HG02759 (cell line): ENCODE measurements around the gene SLC50A1.

Source experiments
- ATAC-seq: cut with Tn5 transposase; IDR thresholded peaks from one replicate; pipeline ENCODE4 v1.9.1; 2021; ENCODE audit warnings: mild to moderate bottlenecking, moderate library complexity; ENCODE audit not compliant: unreplicated experiment

Gene SLC50A1

GRCh38 chr1:155182052-155182550 lies 46.4 kb downstream of the SLC50A1 start:
- no peak for ATAC-seq

GRCh38 chr1:155183775-155184221 lies 48.1 kb downstream of the SLC50A1 start:
- ATAC-seq, result no peak

DNA sequence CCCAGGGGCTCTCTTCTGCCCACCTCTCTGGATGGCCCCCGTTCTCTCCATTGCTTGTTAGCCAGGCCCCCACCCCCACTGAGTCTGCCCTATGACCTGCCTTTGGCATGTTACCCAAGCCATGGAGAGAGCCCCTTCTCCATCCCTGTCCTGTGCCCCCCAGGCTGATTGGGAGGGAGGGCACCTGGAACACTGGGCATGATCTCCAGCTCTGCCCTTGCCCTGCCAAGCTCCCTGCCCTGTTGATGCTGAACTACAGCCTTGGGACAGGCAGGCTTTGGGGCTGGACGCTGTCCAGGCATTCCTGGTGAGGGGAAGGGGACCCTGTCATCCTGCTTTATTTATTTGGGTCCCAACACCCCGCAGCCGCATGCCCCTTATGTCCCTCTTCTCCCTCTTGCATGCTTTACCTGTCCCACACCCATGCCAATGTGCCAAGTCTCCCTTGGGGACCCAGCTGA lies 48.7 kb downstream of the SLC50A1 start:
- ATAC-seq, result no peak

GRCh38 chr1:155184835-155185782 lies 49.5 kb downstream of the SLC50A1 start:
- ATAC-seq, result peak; percentile 85

DNA sequence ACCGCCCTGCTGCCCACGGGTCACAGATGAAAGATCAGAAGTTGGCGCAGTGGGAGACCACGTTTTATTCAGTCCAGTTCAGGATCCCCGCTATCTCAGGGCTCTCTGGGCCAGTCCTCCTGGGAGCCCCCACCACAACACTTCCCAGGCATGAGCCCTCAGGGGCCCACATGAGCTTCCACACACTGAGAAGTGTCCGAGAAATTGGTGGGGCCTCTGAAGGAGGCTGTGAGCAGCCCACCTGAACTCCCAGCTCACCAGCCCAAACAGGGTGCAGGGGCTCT lies 50.1 kb downstream of the SLC50A1 start:
- ATAC-seq, result no peak

DNA sequence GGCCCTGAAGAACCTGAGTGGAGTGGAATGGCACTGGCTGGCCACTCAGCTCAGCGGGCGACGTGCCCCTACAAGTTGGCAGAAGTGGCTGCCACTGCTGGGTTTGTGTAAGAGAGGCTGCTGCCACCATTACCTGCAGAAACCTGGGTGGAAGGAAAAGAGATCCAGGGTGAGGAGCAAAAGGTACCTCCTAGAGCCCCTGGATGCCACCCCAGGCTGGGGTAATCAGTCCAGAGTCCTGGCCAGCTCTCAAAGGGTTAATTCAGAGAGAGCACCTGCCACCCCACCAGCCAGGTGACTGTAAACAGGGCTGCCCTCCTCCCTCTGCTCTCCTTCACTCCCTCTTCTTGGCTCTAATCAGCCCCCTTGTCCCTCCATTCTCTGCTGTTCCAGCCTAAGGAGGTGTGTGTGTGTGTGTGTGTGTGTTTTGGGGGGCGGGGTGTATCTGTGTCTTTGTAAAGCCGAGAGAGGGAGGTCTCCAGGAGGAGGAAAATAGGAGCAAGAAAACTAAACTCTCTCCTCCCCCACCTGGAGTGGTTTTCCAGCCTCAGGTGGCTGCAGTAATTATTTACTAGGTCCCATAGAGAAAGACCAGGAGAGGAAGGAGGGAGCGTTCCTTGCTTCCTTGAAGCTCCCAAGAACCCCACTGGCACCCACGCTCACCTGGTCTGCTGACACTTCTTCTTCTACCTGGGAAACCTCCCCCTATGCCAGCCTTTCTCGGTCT lies 50.6 kb downstream of the SLC50A1 start:
- ATAC-seq, result no peak

DNA sequence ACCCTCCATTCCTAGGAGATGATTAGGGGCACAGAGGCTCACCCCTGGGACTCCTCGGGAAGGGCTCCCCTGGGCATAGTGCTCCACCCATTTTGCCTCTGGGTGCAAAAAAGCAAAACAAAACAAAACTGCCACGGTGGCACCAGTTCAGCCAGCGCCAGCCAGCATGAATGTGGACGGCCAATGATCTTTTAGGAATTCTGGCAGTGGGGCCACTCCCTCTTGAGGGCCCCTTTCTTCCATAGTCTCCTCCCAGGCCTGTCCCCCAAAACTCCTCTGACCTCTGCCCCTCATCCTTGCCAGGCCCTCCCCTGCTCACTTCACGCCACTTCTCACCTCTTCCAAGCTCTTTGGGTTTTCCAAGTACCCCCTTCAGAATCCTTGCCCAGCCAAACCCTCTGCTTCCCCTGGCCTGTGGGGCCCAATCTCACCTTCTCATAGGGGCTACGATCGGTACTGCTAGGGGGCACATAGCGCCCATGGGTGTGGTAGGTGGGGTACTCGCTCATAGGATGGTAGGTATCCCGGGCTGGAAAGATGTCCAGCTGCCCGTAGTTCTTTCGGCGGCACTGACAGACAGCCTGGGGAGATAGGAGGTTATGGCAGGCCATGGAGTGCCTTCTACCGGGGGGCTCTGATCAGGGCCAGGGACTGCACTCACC lies 51.3 kb downstream of the SLC50A1 start:
- ATAC-seq, result no peak

DNA sequence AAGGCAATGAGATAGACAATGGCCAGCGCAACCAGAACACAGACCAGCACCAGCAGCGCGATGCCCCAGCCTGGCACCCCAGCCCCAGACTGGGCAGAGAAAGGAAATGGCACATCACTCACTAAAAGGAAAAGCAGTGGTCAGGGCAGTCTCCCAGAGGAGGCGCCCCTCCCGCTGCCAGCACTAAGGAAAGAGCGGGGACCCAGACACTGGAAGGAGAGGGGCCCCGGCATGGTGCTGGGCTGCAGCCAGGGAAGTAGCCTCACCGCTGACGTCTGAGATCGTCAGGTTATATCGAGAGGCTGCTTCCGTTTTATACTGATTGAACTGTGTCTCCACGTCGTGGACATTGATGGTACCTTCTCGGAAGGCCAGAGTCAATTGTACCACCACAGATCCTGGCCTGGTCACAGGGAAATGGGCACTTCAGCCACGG lies 51.8 kb downstream of the SLC50A1 start:
- ATAC-seq, result no peak

- no peak for ATAC-seq
Measured at GRCh38 chr1:155188268-155188667, 52.6 kb downstream of the SLC50A1 start.
